CD14-positive monocyte (primary cell): ENCODE measurements around the gene KCTD5. TPM values are rescaled to one million over a fixed set of nuclear protein-coding genes. Genes with fewer than 3 reads are reported as not detected.

Experiments
- DNase-seq, 3 donors: peaks; one replicate each; pipeline ENCODE4 v3.0.0-alpha.2; 2011 to 2022
- H2AFZ ChIP-seq: 2 replicates; pipeline ENCODE4 v1.6.0; 2012; ENCODE audit warnings: mild to moderate bottlenecking, low read depth, low read length, inconsistent platforms; ENCODE audit not compliant: insufficient read depth, poor library complexity, severe bottlenecking
- H3K27ac ChIP-seq, 2 donors: 1 replicate in 1 of 2; 2 replicates in 1 of 2; pipeline ENCODE4 v1.5.1; 2012 to 2013; ENCODE audit warnings: low read length in 2 of 2, control low read depth in 1 of 2, inconsistent platforms in 1 of 2, low read depth in 1 of 2, mild to moderate bottlenecking in 1 of 2
- H3K27me3 ChIP-seq, 2 donors: one replicate each; pipeline versions ENCODE4 v1.6.0 to v1.6.1; 2011 to 2013; ENCODE audit warnings: low read length in 2 of 2; ENCODE audit not compliant: control insufficient read depth in 2 of 2, insufficient read depth in 2 of 2
- H3K36me3 ChIP-seq, 2 donors: replicated peaks in 1 of 2; 1 replicate in 1 of 2; 2 replicates in 1 of 2; pipeline versions ENCODE4 v1.5.1 to v1.6.1; 2012 to 2013; ENCODE audit warnings: low read length in 2 of 2, control low read depth in 1 of 2, inconsistent platforms in 1 of 2, mild to moderate bottlenecking in 1 of 2; ENCODE audit not compliant: insufficient read depth in 2 of 2, control insufficient read depth in 1 of 2
- H3K4me1 ChIP-seq, 2 donors: 1 replicate in 1 of 2; 2 replicates in 1 of 2; pipeline versions ENCODE4 v1.5.1 to v1.6.1; 2012 to 2013; ENCODE audit warnings: low read length in 2 of 2, control low read depth in 1 of 2, inconsistent platforms in 1 of 2, mild to moderate bottlenecking in 1 of 2, moderate library complexity in 1 of 2; ENCODE audit not compliant: insufficient read depth in 2 of 2, control insufficient read depth in 1 of 2
- H3K4me2 ChIP-seq: replicated peaks from 2 replicates; pipeline ENCODE3; 2012; ENCODE audit warnings: low read length, moderate library complexity, mild to moderate bottlenecking; ENCODE audit not compliant: poor library complexity, severe bottlenecking; ENCODE audit errors: extremely low read depth
- H3K4me3 ChIP-seq, 3 experiments: fragments of 200-600 bp in 1 of 3; sonication (generic) in 1 of 3; replicated peaks in 1 of 3; 1 replicate in 2 of 3; 2 replicates in 1 of 3; pipeline ENCODE4 v1.5.1; 2011 to 2013; ENCODE audit warnings: low read length in 3 of 3, mild to moderate bottlenecking in 3 of 3, control low read depth in 2 of 3, low read depth in 2 of 3, inconsistent platforms in 1 of 3, moderate library complexity in 1 of 3
- H3K79me2 ChIP-seq: 2 replicates; pipeline ENCODE4 v1.6.0; 2012; ENCODE audit warnings: mild to moderate bottlenecking, control low read depth, inconsistent platforms, low read length, moderate library complexity; ENCODE audit not compliant: insufficient read depth
- H3K9ac ChIP-seq: 2 replicates; pipeline ENCODE4 v1.6.0; 2017; ENCODE audit warnings: low read length, mild to moderate bottlenecking; ENCODE audit not compliant: insufficient read depth, poor library complexity, severe bottlenecking
- H3K9me3 ChIP-seq, 2 donors: replicated peaks in 1 of 2; 1 replicate in 1 of 2; 2 replicates in 1 of 2; pipeline versions ENCODE4 v1.5.1 to v1.6.1; 2012 to 2013; ENCODE audit warnings: low read length in 2 of 2, control low read depth in 1 of 2; ENCODE audit not compliant: control insufficient read depth in 1 of 2, insufficient read depth in 1 of 2
- H4K20me1 ChIP-seq: 2 replicates; pipeline ENCODE4 v1.6.0; 2012; ENCODE audit warnings: mild to moderate bottlenecking, low read length, control low read depth, moderate library complexity; ENCODE audit not compliant: insufficient read depth
- H3K27ac Mint-ChIP-seq, 7 donors: one replicate each; pipeline ENCODE4 v1.8.0; 2020; ENCODE audit warnings: mild to moderate bottlenecking in 7 of 7, mixed read lengths in 7 of 7, moderate library complexity in 6 of 7, inconsistent platforms in 2 of 7
- H3K27me3 Mint-ChIP-seq, 3 donors: one replicate each; pipeline ENCODE4 v1.8.0; 2021 to 2022; ENCODE audit warnings: low read depth in 3 of 3, mild to moderate bottlenecking in 3 of 3, mixed read lengths in 3 of 3, moderate library complexity in 3 of 3, inconsistent platforms in 1 of 3
- H3K36me3 Mint-ChIP-seq, 2 donors: one replicate each; pipeline ENCODE4 v1.8.0; 2020; ENCODE audit warnings: mixed read lengths in 2 of 2, inconsistent platforms in 1 of 2, mild to moderate bottlenecking in 1 of 2
- H3K4me1 Mint-ChIP-seq: one replicate; pipeline ENCODE4 v1.8.0; 2020; ENCODE audit warnings: mild to moderate bottlenecking, mixed read lengths
- H3K4me3 Mint-ChIP-seq, 2 donors: one replicate each; pipeline ENCODE4 v1.8.0; 2020; ENCODE audit warnings: mild to moderate bottlenecking in 2 of 2, mixed read lengths in 2 of 2, moderate library complexity in 1 of 2
- H3K9me3 Mint-ChIP-seq, 7 donors: one replicate each; pipeline ENCODE4 v1.8.0; 2020 to 2022; ENCODE audit warnings: mixed read lengths in 7 of 7, mild to moderate bottlenecking in 6 of 7, moderate library complexity in 6 of 7, inconsistent platforms in 2 of 7
- CTCF ChIP-seq: fragments of 200-600 bp; IDR thresholded peaks from one replicate; pipeline ENCODE4 v1.8.0; 2022; ENCODE audit warnings: antibody characterized with exemption, mild to moderate bottlenecking
- WGBS: methylation state at CpG from one replicate; pipeline ENCODE4 v1.1.5; 2013; ENCODE audit warnings: missing lambda C conversion rate; ENCODE audit not compliant: insufficient coverage; 5-methylcytosine and 5-hydroxymethylcytosine counted together
- intact Hi-C, 2 donors: fragments of 100-400 bp; cut with micrococcal nuclease; formaldehyde crosslinking; loops; one replicate each; pipeline versions ENCODE4 v1.15.0 to v1.15.1; 2023
- polyA plus RNA-seq, 3 donors: library from polyadenylated mRNA; depleted of rRNA in 1 of 3; unstranded in 2 of 3; stranded (reverse) in 1 of 3; fragments of 300-500 nt in 2 of 3; fragments of >200 nt in 1 of 3; fragmentation: Illumina TruSeq in 2 of 3; gene quantifications; 1 replicate in 2 of 3; 2 replicates in 1 of 3; pipeline ENCODE4 v1.2.3, GENCODE V29; 2012 to 2021

Gene KCTD5
- polyA plus RNA-seq, 3 donors: 16.0 to 23.1 (median 21.0) TPM

- Histone ChIP-seq H3K79me2 (no peaks in the 10 kb centered on the region), H3K36me3 (no peaks in the 10 kb centered on the region), H4K20me1 (no peaks in the 10 kb centered on the region), H3K27me3 (no peaks in the 10 kb centered on the region), H3K9me3 (no peaks in the 10 kb centered on the region), H3K4me1 (no peaks in the 10 kb centered on the region), H3K9ac (no peak overlapping the region), H3K27ac (no peak overlapping the region), H2AFZ (no peak overlapping the region), H3K4me2 (no peak overlapping the region), H3K4me3 (no peak overlapping the region)
- no peak for DNase-seq
- WGBS: 91% methylated on average over 8 of the region's 9 CpGs
- peaks cover 3 to 13% of the 10 kb centered on the region in 2 donors for H3K36me3 Mint-ChIP-seq
- intact Hi-C loops: no loop called here
- no peaks in the 10 kb centered on the region for H3K4me1 Mint-ChIP-seq
- peaks cover 0 to 2% (median 0%) of the 10 kb centered on the region in 7 donors for H3K9me3 Mint-ChIP-seq
- peaks cover 0 to 4% (median 1%) of the 10 kb centered on the region in 3 donors for H3K27me3 Mint-ChIP-seq
- no peak overlapping the region for H3K27ac Mint-ChIP-seq
- no peak overlapping the region for H3K4me3 Mint-ChIP-seq
- TF ChIP-seq CTCF: no peak
Measured at GRCh38 chr16:2745961-2746360, 63.6 kb downstream of the KCTD5 start.

- no peaks in the 10 kb centered on the region for H3K27me3 ChIP-seq
- Mint-ChIP-seq H3K36me3 (peaks cover 4 to 15% of the 10 kb centered on the region in 2 donors), H3K4me1 (peaks cover 13% of the 10 kb centered on the region), H3K27me3 (peaks cover 0 to 4% (median 1%) of the 10 kb centered on the region in 3 donors), H3K4me3 (no peak overlapping the region), H3K9me3 (peaks cover 0 to 4% (median 0%) of the 10 kb centered on the region in 7 donors), H3K27ac (no peak overlapping the region)
- H3K4me1 ChIP-seq: peaks cover 14 to 15% of the 10 kb centered on the region in 2 donors
- H3K4me2 ChIP-seq: no peak overlapping the region
- H4K20me1 ChIP-seq: peaks cover 11% of the 10 kb centered on the region
- DNase-seq: no peak
- no peak for TF ChIP-seq CTCF
- H3K79me2 ChIP-seq: peaks cover 21% of the 10 kb centered on the region
- intact Hi-C loops: no loop called here
- H3K9ac ChIP-seq: no peak overlapping the region
- no peaks in the 10 kb centered on the region for H3K36me3 ChIP-seq
- WGBS: 99% methylated on average over 6 of the region's 7 CpGs
- H3K4me3 ChIP-seq: no peak overlapping the region
- H3K27ac ChIP-seq: no peak overlapping the region
- peaks cover 0 to 4% of the 10 kb centered on the region in 2 donors for H3K9me3 ChIP-seq
- no peak overlapping the region for H2AFZ ChIP-seq
Measured at GRCh38 chr16:2748757-2749455, 66.6 kb downstream of the KCTD5 start.
